Mucosa of stomach (tissue), 1 donor: ENCODE data around the gene ACSM6.
"Not testable (repeated sequence)": the region's sequence is repeated elsewhere in the genome, so short reads cannot be mapped to it uniquely, and the experiment has no call there.

Experiments
- H3K27me3 ChIP-seq: one replicate; pipeline ENCODE4 v1.7.0; 2013; ENCODE audit warnings: mild to moderate bottlenecking, low read length; ENCODE audit not compliant: control insufficient read depth, insufficient read depth
- H3K36me3 ChIP-seq: one replicate; pipeline ENCODE4 v1.7.0; 2013; ENCODE audit warnings: low read length; ENCODE audit not compliant: control insufficient read depth, insufficient read depth
- H3K4me1 ChIP-seq: one replicate; pipeline ENCODE4 v1.7.0; 2013; ENCODE audit warnings: mild to moderate bottlenecking, low read length; ENCODE audit not compliant: control insufficient read depth, insufficient read depth
- H3K4me3 ChIP-seq: one replicate; pipeline ENCODE4 v1.7.0; 2013; ENCODE audit warnings: low read length
- H3K9ac ChIP-seq: one replicate; pipeline ENCODE4 v1.7.0; 2013; ENCODE audit warnings: mild to moderate bottlenecking, low read length, moderate library complexity
- H3K9me3 ChIP-seq: one replicate; pipeline ENCODE4 v1.7.0; 2013; ENCODE audit warnings: mild to moderate bottlenecking, low read length, moderate library complexity; ENCODE audit not compliant: control insufficient read depth
- donor health status: Pancreatic carcinoma.

Gene ACSM6

GRCh38 chr10:95240096-95240495 lies 46.1 kb downstream of the ACSM6 start:
- H3K9me3 ChIP-seq, H3K36me3 ChIP-seq, H3K27me3 ChIP-seq, H3K9ac ChIP-seq, H3K4me1 ChIP-seq, H3K4me3 ChIP-seq: not testable (repeated sequence)

GRCh38 chr10:95240811-95241210 lies 46.8 kb downstream of the ACSM6 start:
- Histone ChIP-seq H3K36me3 (peaks cover 8% of the 10 kb centered on the region), H3K4me3 (no peak overlapping the region), H3K9me3 (no peaks in the 10 kb centered on the region), H3K4me1 (no peaks in the 10 kb centered on the region), H3K9ac (no peak overlapping the region), H3K27me3 (no peaks in the 10 kb centered on the region)

GRCh38 chr10:95241533-95241932 lies 47.5 kb downstream of the ACSM6 start:
- Histone ChIP-seq H3K36me3 (peaks cover 13% of the 10 kb centered on the region), H3K4me3 (no peak overlapping the region), H3K9ac (no peak overlapping the region), H3K27me3 (no peaks in the 10 kb centered on the region), H3K4me1 (no peaks in the 10 kb centered on the region), H3K9me3 (no peaks in the 10 kb centered on the region)

GRCh38 chr10:95242581-95243317 lies 48.7 kb downstream of the ACSM6 start:
- Histone ChIP-seq H3K9me3 (no peaks in the 10 kb centered on the region), H3K36me3 (peaks cover 15% of the 10 kb centered on the region), H3K9ac (no peak overlapping the region)

GRCh38 chr10:95243318-95243617 lies 49.2 kb downstream of the ACSM6 start:
- no peaks in the 10 kb centered on the region for H3K27me3 ChIP-seq
- H3K9me3 ChIP-seq: no peaks in the 10 kb centered on the region
- H3K4me3 ChIP-seq: no peak overlapping the region
- peaks cover 15% of the 10 kb centered on the region for H3K36me3 ChIP-seq
- no peak overlapping the region for H3K9ac ChIP-seq
- no peaks in the 10 kb centered on the region for H3K4me1 ChIP-seq

More at GRCh38 chr10:95242581-95243317, 48.7 kb downstream of the ACSM6 start:
- H3K4me3 ChIP-seq: no peak overlapping the region
- H3K4me1 ChIP-seq: no peaks in the 10 kb centered on the region
- no peaks in the 10 kb centered on the region for H3K27me3 ChIP-seq

GRCh38 chr10:95244152-95244551 lies 50.1 kb downstream of the ACSM6 start:
- Histone ChIP-seq H3K9me3 (no peaks in the 10 kb centered on the region), H3K27me3 (no peaks in the 10 kb centered on the region), H3K36me3 (peaks cover 19% of the 10 kb centered on the region), H3K4me3 (no peak overlapping the region), H3K9ac (no peak overlapping the region), H3K4me1 (no peaks in the 10 kb centered on the region)

GRCh38 chr10:95245425-95246055 lies 51.5 kb downstream of the ACSM6 start:
- Histone ChIP-seq H3K36me3 (peaks cover 19% of the 10 kb centered on the region), H3K4me3 (no peak overlapping the region)

GRCh38 chr10:95246582-95247051 lies 52.6 kb downstream of the ACSM6 start:
- Histone ChIP-seq H3K4me3 (no peak overlapping the region), H3K4me1 (no peaks in the 10 kb centered on the region), H3K9me3 (no peaks in the 10 kb centered on the region), H3K36me3 (peaks cover 19% of the 10 kb centered on the region), H3K9ac (no peak overlapping the region), H3K27me3 (no peaks in the 10 kb centered on the region)

More at GRCh38 chr10:95245425-95246055, 51.5 kb downstream of the ACSM6 start:
- no peaks in the 10 kb centered on the region for H3K27me3 ChIP-seq
- no peaks in the 10 kb centered on the region for H3K9me3 ChIP-seq
- no peak overlapping the region for H3K9ac ChIP-seq
- no peaks in the 10 kb centered on the region for H3K4me1 ChIP-seq

GRCh38 chr10:95247200-95247880 lies 53.3 kb downstream of the ACSM6 start:
- no peaks in the 10 kb centered on the region for H3K4me1 ChIP-seq
- no peaks in the 10 kb centered on the region for H3K9me3 ChIP-seq
- H3K9ac ChIP-seq: no peak overlapping the region
- H3K36me3 ChIP-seq: peaks cover 19% of the 10 kb centered on the region
- no peaks in the 10 kb centered on the region for H3K27me3 ChIP-seq
- H3K4me3 ChIP-seq: no peak overlapping the region

GRCh38 chr10:95247881-95248583 lies 54.0 kb downstream of the ACSM6 start:
- H3K9me3 ChIP-seq: no peaks in the 10 kb centered on the region
- H3K4me3 ChIP-seq: no peak overlapping the region
- H3K27me3 ChIP-seq: no peaks in the 10 kb centered on the region
- peaks cover under 1% of the 10 kb centered on the region for H3K4me1 ChIP-seq
- H3K36me3 ChIP-seq: peaks cover 19% of the 10 kb centered on the region
- no peak overlapping the region for H3K9ac ChIP-seq

GRCh38 chr10:95248989-95249388 lies 55.0 kb downstream of the ACSM6 start:
- peaks cover 9% of the 10 kb centered on the region for H3K4me1 ChIP-seq
- no peak overlapping the region for H3K9ac ChIP-seq

GRCh38 chr10:95249467-95249866 lies 55.4 kb downstream of the ACSM6 start:
- no peaks in the 10 kb centered on the region for H3K27me3 ChIP-seq

More at GRCh38 chr10:95248989-95249388, 55.0 kb downstream of the ACSM6 start:
- H3K4me3 ChIP-seq: no peak overlapping the region
- H3K36me3 ChIP-seq: peaks cover 19% of the 10 kb centered on the region
- H3K27me3 ChIP-seq: no peaks in the 10 kb centered on the region
- H3K9me3 ChIP-seq: no peaks in the 10 kb centered on the region

More at GRCh38 chr10:95249467-95249866, 55.4 kb downstream of the ACSM6 start:
- peaks cover 19% of the 10 kb centered on the region for H3K36me3 ChIP-seq
- no peak overlapping the region for H3K9ac ChIP-seq
- no peak overlapping the region for H3K4me3 ChIP-seq
- no peaks in the 10 kb centered on the region for H3K9me3 ChIP-seq
- peaks cover 9% of the 10 kb centered on the region for H3K4me1 ChIP-seq
